CD4-positive, alpha-beta T cell treated with Interleukin-17A for 1 hour (primary cell): ENCODE measurements around the gene SIT1.
A peak's percentile ranks its signal among the peaks of the same experiment; 100 is the strongest.
"Not testable (repeated sequence)": the region's sequence is repeated elsewhere in the genome, so short reads cannot be mapped to it uniquely, and the experiment has no call there.

Experiments used
- DNase-seq: peaks from one replicate; pipeline ENCODE4 v3.0.0-alpha.2; 2020

Gene SIT1

GRCh38 chr9:35635730-35636129 is 15.0 kb downstream of the SIT1 start:
- no peak for DNase-seq

- DNase-seq, result no peak
These were observed 21.1 kb downstream of the SIT1 start for GRCh38 chr9:35629597-35629996.

- no peak for DNase-seq
These were observed 22.2 kb downstream of the SIT1 start for GRCh38 chr9:35628389-35628991.

- no peak for DNase-seq
These were observed 23.2 kb downstream of the SIT1 start for GRCh38 chr9:35627575-35627974.

GRCh38 chr9:35619800-35620158 is 31.0 kb downstream of the SIT1 start:
- DNase-seq, result no peak

GRCh38 chr9:35618854-35619799 is 31.6 kb downstream of the SIT1 start:
- DNase-seq, result peak; percentile 71

- DNase-seq, result no peak
These were observed 32.4 kb downstream of the SIT1 start, which contains the start of gene CD72 for GRCh38 chr9:35618325-35618727. TSS of gene CD72 (minus strand) at chr9:35618413. CDS start at chr9:35618303, 110 bp downstream.

- no peak for DNase-seq
These were observed 33.2 kb downstream of the SIT1 start for GRCh38 chr9:35617548-35617947.

- DNase-seq, result peak; percentile 85
These were observed 33.9 kb downstream of the SIT1 start for GRCh38 chr9:35616681-35617459.

- DNase-seq, result no peak
These were observed 34.6 kb downstream of the SIT1 start for GRCh38 chr9:35615981-35616680.

GRCh38 chr9:35612843-35613242 is 37.9 kb downstream of the SIT1 start:
- no peak for DNase-seq

GRCh38 chr9:35612066-35612465 is 38.7 kb downstream of the SIT1 start:
- not testable (repeated sequence) for DNase-seq

GRCh38 chr9:35611230-35611797 is 39.4 kb downstream of the SIT1 start:
- peak; percentile 73 for DNase-seq

GRCh38 chr9:35609820-35610163 is 40.9 kb downstream of the SIT1 start:
- no peak for DNase-seq

GRCh38 chr9:35609001-35609819 is 41.5 kb downstream of the SIT1 start:
- no peak for DNase-seq

GRCh38 chr9:35608221-35608620 is 42.5 kb downstream of the SIT1 start:
- DNase-seq, result no peak

GRCh38 chr9:35606726-35607125 is 44.0 kb downstream of the SIT1 start:
- no peak for DNase-seq

GRCh38 chr9:35606138-35606504 is 44.6 kb downstream of the SIT1 start:
- no peak for DNase-seq

- DNase-seq, result peak; percentile 32
These were observed 45.2 kb downstream of the SIT1 start for GRCh38 chr9:35605351-35606137.

GRCh38 chr9:35604578-35605350 is 46.0 kb downstream of the SIT1 start, which contains the start of gene TESK1:
TSS of gene TESK1 (plus strand) at chr9:35605262. CDS start at chr9:35605620, 358 bp downstream.
- DNase-seq, result peak; percentile 84
